ENCODE results near the gene TKFC.
"Not testable (repeated sequence)": the region's sequence is repeated elsewhere in the genome, so short reads cannot be mapped to it uniquely, and the experiment has no call there.

TKFC gene

DNA sequence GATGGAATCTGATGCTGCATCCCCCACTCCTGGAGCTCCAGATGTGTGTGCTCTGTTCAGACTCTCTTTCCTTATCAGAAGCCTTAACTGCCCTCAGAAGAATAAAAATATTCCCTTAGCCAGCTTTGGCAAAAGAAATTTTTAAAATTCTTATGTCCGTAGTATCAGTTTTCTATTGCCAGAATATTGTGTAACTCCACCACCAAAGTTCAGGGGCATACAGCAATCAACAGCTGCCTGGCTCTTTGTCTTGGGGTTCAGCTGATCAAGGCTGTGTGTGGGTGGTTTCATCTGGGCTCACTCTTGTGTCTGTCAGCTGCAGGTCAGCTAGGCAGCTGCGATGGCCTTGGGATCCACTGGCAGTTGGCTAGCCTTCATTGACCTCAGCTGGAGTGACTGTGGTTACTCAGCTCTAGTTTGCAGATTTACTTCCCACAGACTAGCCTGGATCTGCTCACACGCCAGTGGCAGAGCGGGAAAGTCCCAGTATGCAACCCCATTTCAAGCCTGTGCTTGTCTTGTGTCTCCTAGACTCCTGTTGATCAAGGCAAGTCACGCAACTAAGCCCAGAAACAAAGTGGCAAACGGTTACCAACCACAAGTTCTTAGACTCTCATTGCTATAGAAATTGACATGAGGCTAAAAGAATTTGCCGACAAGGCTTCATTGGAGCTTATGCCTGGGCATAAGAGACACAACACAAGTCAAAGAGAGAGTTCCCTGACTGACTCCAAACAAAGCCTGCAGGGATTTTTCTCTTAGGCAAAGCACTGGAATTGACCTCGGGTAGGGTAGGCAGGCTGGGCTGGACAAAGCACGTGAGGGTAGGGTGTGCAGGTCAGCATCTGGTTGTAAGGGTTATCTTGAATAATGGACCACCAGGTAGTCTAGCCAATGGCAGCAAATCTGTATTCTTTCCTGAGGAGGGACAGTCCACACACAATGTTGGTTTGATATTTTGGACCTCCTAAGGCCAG lies 36.6 kb downstream of the TKFC start:
- DNase-seq = no peak

- no peak for DNase-seq
These were observed 37.4 kb downstream of the TKFC start for GRCh38 chr11:61370349-61371005.

DNA sequence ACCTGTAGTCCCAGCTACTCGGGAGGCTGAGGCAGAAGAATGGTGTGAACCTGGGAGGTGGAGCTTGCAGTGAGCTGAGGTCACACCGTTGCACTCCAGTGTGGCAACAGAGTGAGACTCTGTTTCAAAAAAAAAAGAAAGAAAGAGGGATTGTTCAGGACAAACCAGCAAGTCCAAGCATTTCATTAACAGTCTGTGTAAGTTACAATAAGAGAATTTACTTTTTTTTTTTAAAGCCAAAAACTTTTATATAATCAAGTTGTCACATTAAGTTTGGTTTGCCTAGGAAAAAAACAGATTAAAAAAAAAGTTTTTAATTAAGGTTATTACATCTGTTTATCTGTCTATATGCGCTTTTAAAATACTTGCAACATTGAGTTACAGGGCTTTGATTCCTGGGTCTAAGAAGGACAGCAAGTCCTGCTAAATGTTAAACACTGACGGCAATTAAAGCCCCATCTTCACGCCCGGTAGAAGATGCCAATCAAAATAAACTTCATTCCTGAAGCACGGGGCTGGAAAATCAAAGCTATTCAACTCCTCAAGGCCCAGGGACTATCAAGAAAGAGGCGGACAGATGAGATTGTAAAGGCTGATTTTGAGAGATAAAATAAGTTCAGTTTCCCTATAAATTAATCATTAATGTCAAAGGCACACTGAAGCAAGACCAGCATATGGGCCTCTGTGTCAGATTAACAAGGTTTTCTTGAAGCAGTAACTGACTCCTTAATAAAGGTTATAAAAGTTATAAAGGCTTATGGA lies 39.8 kb downstream of the TKFC start:
- no peak for DNase-seq

DNA sequence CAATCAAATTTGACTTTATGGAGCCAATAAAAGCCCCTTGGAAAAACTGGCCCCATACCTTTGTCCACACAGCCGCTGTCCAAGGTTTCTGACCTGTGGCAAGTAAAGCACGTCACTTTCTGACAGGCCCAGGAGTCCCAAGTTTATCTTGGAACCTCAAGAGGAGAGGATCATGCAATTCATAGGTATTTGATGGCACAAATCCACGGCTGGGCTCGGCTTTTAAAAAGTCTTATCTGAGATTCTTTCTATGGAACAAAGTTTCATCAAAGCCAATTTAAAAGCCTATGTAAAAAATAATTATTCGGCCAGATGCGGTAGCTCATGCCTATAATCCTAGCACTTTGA lies 42.7 kb downstream of the TKFC start:
- no peak for DNase-seq

DNA sequence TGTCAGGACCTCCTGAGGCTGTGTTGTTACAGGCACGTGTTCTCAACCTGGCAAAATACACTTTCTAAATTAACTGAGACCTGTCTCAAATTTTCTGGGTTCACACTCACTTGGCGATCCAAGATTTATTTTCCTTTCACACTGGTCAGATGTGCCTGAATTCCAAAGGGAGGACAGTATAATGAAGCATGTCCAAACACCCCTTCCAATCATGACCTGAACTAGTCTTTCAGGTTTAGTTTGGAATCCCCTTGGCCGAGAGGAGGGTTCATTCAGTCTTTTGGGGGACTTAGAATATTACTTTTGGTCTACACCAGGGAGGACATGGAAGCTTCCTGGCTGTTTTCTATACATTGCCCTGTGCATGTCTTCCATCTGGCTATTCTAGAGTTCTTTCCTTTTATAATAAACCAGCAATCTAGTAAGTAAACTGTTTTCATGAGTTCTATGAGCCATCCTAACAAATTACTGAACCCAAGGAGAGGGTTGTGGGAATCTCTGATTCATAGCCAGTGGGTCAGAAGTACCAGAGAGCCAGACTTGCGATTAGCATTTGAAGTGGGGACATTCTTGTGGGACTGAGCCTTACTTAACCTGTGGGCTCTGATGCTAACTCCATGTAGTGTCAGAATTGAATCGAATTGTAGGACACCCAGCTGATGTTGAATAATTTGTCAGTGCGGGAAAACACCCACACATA lies 44.6 kb downstream of the TKFC start:
- DNase-seq = no peak

- DNase-seq = no peak
These were observed 45.8 kb downstream of the TKFC start for GRCh38 chr11:61378713-61379313.

- DNase-seq = no peak
These were observed 47.9 kb downstream of the TKFC start for GRCh38 chr11:61380884-61381283.

GRCh38 chr11:61383859-61384258 lies 50.8 kb downstream of the TKFC start:
- not testable (repeated sequence) for DNase-seq

DNA sequence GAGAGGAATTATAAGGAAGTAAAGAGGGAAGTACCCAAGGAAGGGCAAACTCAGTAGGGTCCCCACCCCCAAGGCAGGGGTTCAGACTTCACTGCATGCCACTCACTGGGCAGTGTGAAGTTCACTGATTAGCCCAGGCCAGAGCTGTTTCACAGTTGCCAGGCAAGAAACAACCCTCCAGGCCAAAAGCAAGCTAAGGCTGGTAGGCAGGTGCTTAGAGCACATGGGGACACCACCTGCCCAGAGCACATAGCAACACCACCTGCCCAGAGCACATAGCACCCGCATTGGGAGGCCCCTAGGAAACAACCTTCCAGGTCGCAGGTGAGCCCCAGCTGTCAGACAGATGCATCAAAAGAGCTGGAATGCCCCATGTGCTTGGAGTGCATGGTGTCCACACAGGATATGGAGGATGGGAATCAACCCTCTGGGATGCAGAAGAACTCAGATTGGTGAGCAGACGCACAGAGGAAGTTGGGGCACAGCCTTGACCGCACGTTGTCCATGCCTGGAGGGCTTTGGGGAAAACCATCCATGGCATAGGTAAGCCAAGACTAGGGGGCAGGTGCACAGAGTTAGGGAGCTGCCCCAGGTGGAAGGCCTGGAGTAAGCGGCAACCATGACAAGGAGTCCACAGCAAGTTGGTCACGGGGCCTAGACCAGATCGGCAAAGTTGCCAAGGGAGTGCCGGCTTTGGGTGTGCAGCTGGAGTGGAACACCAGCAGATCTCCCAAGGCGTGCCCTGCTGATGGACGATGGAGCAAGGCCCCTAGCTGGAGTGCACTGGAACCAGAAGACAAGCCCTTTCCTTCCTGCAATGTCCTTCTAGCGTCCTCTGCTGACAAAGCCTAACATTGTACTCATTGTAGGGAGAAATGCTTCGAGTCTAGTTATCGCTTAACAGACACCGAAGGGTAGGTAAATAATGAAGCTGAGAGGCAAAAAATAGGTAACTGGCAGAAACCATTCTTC lies 51.5 kb downstream of the TKFC start:
- DNase-seq = no peak

DNA sequence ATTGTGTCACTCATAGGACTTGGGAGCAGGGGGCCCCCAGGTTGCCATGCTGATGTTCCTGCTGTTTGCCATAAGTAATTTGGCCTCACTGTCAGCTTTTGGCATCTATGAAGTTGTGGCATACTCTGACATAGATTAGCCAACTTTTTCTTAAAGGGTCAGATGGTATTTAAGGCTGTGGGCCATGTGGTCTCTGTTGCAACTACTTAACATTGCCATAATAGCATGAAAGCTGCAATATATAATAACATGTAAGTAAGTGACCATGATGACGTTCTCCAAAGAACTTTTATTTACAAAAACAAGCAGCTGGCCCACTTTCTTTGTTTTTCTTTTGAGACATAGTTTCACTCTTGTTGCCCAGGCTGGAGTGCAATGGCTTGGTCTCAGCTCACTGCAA lies 57.1 kb downstream of the TKFC start:
- DNase-seq = no peak

DNA sequence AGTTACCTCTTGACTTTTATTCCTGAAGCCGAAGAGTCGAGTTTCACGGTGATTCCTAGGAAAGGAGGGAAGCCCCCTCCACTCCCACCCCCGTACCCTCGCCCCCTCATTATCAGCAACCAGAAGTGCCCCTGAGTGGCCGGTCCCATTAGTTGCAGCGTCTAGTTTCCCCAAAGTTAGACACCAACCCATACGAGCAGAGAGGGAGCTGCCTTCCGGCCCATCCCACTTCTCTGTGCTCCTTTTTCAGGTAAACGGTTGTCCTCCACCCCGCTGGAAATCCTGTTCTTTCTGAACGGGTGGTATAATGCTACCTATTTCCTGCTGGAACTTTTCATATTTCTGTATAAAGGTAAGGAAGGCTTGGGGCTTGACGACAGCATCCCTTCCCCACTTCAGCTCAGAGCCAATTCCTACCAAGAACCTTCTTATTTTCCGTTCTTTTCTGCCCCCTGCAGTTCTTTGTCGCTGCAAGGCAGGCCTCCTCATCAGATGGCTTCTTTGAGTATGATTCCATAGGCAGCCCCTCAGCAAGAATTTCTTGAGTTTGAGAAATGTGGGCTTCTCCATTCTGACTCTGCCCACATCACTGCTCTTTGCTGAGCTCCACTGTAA lies 60.1 kb downstream of the TKFC start:
- DNase-seq = peak; percentile 18

Data from retina (tissue), 1 donor.